GM21786 (cell line): ENCODE measurements around the gene CCDC85C.

Source experiments
- ATAC-seq: cut with Tn5 transposase; IDR thresholded peaks from one replicate; pipeline ENCODE4 v1.9.1; 2021; ENCODE audit not compliant: unreplicated experiment

CCDC85C gene

GRCh38 chr14:99590746-99591555, 13.1 kb downstream of the CCDC85C start:
- no peak for ATAC-seq

DNA sequence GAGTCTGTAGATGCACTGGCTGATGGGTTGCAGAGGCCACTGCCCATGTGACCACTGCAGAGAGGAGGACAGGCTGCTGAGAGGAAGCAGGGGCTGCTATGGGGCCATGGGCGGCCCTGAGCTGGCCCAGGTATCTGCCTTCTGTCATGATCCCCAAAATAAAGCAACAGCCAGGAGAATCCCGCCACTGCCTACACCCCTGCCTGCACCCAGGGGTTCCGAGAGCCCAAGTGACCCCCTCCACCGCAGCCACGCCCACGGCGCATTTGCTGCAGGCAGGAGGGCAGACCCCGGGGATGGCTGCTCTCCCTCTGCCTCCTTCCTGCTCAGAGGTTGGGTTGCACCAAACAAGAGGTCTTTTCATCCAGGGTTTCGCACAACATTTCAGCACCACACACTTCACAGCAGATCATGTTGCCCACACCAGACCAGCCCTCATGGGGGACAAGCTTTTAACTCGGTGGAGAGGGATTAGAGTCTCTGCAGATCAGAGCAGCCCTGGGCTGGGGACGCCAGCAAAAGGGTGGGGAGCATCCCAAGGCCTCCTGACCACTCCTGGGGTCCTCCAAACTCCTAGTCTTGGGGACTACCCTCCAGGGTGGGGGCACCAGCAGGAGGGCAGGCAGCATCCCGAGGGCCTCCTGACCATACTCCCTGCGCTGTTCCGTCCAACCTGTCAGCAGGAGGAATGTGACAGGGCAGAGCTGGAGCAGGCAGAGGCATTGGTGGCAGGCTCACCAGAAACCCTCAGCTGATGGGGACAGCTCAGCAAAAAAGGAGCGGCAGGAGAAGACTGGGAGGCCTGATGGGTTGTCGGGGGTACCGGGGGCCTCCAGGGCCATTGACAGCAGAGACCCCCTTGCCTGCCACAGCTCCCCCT, 14.1 kb downstream of the CCDC85C start:
- ATAC-seq = no peak

- ATAC-seq = no peak
Observed at GRCh38 chr14:99589031-99589441, 15.0 kb downstream of the CCDC85C start.

DNA sequence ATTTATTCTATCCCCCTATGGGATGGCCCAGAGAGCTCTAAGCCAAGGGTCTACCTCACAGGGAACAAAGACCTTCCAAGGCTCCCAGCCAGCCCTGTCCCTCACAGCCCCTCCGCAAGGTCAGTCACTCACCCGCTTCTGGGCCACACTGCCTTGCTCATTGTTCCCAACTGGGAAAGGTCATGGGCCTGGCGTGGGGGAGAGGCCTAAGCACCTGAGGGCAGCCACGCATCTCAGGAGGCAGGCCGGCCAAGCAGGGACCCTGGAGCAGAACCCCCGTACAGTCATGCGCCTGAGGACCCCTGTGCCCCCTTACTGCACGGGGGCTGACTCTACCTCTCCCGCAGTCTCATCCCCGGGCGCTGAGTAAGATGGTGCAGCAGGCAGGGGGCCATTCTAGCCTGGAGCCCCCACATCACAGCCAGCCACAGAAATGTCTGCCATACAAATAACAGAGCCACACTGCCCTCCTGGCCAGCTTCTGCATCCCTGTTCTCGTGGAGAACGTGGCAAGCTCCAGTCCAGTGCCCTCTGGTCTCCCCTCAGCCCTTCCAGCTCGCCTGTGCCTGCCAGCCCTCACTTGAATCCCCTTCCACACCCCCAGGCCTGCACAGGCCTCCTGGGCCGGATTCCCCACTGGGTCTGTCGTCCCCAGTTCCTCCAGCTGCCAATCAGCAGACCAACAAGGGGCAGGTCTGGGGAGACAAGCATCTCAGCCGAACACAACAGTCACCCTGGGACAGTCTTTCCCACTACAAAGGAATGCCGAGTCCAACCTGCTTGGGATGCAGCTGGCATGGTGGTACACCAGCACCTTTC, 16.3 kb downstream of the CCDC85C start:
- no peak for ATAC-seq

DNA sequence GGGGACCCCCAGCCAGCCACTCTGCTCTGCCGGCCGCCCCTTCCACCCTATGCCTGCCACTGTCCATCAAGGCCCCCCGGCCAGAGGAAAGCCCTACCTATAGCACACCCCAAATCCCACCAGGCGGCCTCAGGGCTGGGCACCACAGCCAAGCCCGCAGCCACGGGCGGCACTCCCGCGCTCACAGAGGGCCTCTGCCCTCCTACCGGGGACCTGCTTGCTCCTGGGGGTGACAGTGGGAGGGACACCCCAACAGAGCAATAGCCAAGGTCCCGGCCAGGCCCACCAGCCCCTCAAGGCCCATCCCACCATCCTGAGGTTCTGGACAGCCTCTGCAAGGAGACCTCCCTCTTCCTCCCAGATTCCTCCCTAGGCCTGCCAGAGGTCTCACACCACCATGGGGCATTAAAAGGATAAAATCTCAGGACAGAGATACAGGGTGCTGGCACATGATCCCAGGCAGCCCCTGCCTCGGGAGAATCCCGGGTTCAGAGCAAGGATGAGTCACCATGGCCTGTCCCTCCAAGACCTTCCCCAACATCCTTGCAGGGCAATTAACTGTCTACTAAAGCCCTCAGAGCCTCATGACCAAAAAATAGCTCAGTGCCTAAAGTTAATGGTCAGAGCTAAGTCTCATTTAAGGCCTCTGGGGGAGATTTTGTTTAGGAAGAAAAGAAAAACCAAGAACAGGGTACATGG, 17.1 kb downstream of the CCDC85C start:
- no peak for ATAC-seq

GRCh38 chr14:99586054-99586760, 17.8 kb downstream of the CCDC85C start:
- ATAC-seq = no peak

GRCh38 chr14:99584823-99585222, 19.2 kb downstream of the CCDC85C start:
- ATAC-seq = no peak

- no peak for ATAC-seq
Observed at GRCh38 chr14:99581938-99582337, 22.1 kb downstream of the CCDC85C start.

- ATAC-seq = no peak
Observed at GRCh38 chr14:99581374-99581773, 22.6 kb downstream of the CCDC85C start.

DNA sequence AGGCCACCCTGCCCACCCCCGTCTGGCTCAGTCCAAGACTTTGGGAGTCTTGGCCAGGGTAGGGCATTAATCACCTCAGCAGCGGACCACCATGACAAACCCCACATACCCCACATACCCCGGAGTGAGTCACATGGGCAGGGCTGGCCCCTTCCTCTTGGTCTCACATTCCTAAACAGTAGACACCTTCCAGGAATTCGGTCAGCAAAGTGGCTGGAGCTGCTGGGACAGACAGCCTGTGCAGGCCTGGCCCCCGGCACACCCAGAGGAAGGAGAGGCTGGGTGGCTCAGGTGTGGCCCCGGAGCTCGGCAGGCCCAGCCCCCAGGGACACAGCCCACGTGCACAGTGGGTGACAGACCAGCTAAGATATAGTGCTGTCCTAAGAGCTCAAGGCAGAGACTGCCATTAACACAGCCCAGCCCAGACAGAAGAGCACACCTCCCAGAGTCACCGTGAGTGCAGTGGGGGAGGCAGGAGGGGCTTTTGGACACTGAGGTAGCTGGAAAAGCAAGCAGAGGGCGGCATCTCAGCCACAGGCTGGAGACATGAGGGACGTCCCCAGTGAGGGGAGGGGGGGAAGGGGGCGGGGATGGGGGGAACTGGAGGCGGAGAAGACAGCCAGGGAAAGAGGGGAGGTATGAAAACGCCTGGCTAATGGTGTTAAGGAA, 24.0 kb downstream of the CCDC85C start:
- no peak for ATAC-seq

DNA sequence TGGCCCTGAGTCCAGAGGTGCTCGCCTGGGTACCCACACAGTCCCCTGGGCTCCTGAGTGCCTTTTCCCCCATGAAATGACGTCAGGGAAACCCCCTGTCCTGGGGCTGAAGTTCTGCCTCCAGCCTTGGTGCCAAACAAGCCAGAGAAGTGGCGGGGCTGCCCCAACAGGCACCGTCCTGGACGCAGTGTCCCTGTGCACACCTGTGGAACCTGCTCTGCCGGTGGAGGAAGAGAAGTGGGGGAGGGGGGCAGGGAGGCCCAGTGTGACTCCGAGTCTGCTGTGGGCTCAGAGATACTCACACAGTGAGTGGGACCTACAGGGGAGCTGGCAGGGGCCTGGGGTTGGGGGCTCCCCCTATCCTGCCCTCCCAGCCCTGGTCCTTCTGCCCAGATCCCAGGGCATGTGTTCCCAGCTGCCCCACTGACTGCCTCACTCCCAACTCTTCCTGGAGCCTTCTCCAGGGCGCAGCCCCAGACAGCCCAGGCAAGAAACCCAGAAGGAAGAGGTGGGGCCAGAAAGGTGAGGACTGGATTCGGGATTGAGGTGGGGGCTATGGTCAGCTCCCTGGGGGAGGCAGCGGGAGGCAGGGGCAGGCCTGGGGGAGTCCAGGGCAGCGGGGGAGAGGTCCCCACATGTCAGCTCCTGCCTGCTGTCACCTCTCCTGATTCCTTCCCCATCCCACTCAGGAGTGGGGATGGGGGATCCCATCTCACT, 24.7 kb downstream of the CCDC85C start:
- ATAC-seq = no peak

DNA sequence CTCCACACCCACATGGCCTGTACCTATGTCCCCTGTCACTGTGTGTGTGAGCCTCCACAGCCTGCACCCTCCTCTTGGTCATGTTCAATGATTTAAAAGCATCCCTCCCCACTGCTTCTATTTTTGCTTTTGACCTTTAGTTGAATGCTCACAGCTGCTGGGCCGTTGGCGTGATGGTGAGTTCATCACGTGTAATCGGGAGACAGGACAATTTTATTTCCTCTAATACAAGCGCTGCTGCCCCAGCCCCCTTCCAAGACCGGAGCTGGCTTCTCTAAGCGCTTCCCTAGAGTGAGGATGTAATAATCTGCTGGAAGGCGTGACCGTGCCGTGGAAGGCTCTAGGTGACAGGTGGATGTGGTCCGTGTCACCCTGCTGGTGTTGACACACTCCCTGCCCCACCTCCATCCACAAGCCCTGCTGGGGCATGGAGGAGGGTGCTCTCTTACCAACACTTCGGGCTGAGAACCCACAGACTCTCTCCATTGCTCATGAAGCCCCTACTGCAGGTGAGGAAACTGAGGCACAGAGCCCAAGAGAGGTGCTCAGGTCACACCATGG, 25.4 kb downstream of the CCDC85C start:
- no peak for ATAC-seq

DNA sequence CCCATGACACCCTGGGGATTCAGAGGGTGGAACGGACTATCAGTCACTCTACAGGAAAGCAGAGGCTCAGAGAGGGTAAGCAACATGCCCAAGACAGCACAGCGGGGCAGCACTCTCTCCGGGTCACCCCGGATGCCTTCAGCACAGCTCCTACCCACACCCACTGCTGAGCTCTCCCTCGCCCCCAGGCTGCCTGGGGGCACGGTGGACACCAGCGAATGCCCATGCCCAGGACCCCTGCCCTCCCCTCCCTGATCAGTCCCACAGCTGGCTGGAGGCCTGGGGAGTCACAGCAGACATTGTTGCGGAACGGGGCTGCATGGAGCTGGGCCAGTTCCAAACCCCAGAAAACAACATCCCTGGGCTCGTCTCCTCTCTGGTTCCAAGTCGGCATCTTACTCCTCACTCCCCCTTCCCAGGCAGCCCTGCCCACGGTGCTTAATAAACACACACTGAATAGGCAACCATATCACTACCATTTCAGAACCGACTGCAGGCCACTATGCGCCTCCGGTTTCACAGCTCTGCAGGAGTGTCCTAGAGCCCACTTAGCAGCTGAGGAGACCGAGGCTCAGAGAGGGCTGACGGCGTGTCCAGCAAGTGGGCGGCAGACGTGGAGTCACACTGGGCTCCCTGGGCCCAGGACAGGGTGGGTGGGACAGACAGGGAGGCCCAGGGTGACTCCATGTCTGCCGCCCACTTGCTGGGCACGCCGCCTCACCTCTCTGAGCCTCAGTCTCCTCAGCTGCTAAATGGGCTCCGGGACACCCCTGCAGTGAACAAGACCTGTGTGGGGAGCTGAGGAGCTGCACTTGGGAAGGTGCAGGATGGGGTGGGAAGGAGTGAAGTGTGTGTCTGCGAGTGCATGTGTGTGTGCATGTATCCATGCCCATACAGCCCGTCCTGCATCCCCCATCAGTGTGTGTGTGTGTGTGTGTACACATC, 27.0 kb downstream of the CCDC85C start:
- no peak for ATAC-seq

GRCh38 chr14:99576304-99576703, 27.7 kb downstream of the CCDC85C start:
- ATAC-seq = no peak

DNA sequence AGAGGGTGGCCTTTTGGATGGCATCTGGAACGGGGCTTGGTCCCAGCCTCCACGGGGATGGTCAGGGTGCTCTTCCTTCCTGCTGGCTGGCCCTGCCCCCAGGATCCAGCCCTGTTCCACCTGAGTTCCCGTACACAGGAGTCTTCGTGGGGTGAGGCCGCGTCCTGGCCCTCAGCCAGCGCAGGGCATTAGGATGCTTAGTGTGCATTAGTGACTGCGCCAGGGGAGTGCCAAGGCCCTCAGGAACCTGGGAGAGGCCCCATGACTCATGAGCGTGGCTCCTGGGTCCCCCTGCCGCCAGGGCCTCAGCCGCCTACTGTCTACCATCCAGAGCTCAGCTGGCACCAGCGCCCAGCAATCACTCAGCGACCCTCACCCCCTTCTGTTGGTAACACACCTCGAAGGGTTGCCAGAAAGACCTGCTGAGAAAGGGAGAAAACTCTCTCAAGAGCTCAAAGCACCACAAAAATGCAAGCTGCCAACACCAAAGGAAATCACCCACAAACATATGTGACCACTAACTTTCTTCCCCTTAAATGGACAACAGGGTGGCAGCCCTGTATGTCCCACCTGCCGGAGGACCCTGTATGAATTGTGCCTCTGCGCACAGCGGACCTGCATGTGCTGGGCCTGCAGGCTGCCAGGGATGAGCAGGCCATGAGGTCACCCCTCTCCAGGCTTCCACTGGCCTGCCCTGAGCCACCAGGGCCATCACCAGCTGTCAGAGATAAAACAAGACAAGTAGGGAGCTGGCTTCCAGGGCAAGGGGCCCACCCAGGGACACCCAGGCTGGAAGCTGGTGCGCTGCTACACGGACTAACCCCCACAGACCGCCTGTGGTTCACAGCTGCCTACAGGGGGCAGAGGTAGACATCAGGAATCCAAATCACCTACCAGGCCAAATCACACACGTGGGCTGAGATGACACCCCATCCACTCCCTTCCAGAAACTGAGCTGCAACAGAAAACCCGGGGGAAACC, 28.7 kb downstream of the CCDC85C start:
- ATAC-seq = no peak
